IMR-90 (cell line): Measurements from ENCODE around the gene HNMT. TPM values are rescaled to one million over a fixed set of nuclear protein-coding genes. Genes with fewer than 3 reads are reported as not detected.

Experiments
- ATAC-seq: fragments of 200-7000 bp; cut with Tn5 transposase; 2 replicates; pipeline ENCODE4 v1.9.1; 2020; ENCODE audit warnings: low read depth, mild to moderate bottlenecking, moderate library complexity
- BruUV-seq: library from RNA; stranded (reverse); fragments of 400-500 nt; replicated peaks from 2 replicates; lab custom pipeline; 2021; lab: Mats Ljungman, UMichigan
- CTCF ChIA-PET: fragments of 300-600 bp; formaldehyde crosslinking; extraction: SDS; loops from one replicate; lab custom pipeline; 2021; ENCODE audit warnings: antibody characterized with exemption; lab: Yijun Ruan, JAX
- POLR2A ChIA-PET: fragments of 300-600 bp; sonication (Branson Sonifier 250); formaldehyde crosslinking; loops from one replicate; lab custom pipeline; 2022; ENCODE audit warnings: antibody characterized with exemption; ENCODE audit not compliant: unreplicated experiment; lab: Charles Lee
- DNase-seq: peaks from one replicate; pipeline ENCODE4 v3.0.0; 2013
- H2AFZ ChIP-seq: replicated peaks from 2 replicates; pipeline ENCODE3; 2013; ENCODE audit warnings: low read length, mild to moderate bottlenecking; ENCODE audit not compliant: poor library complexity
- H2AK5ac ChIP-seq: 2 replicates; pipeline ENCODE4 v1.6.1; 2013; ENCODE audit warnings: low read depth, low read length, inconsistent platforms
- H2AK9ac ChIP-seq: replicated peaks from 2 replicates; pipeline ENCODE3; 2013; ENCODE audit warnings: mild to moderate bottlenecking, low read depth, low read length, moderate library complexity; ENCODE audit not compliant: poor library complexity
- H2BK120ac ChIP-seq: 2 replicates; pipeline ENCODE4 v1.6.1; 2013; ENCODE audit warnings: low read depth, low read length, inconsistent platforms
- H2BK15ac ChIP-seq: 3 replicates; pipeline ENCODE4 v1.6.1; 2013; ENCODE audit warnings: low read depth, low read length, inconsistent platforms
- H2BK20ac ChIP-seq: 2 replicates; pipeline ENCODE4 v1.6.1; 2013; ENCODE audit warnings: low read depth, mild to moderate bottlenecking, inconsistent platforms, low read length, moderate library complexity
- H2BK5ac ChIP-seq: 2 replicates; pipeline ENCODE4 v1.6.1; 2013; ENCODE audit warnings: mild to moderate bottlenecking, low read depth, low read length, inconsistent platforms; ENCODE audit not compliant: poor library complexity, severe bottlenecking
- H3K14ac ChIP-seq: replicated peaks from 2 replicates; pipeline ENCODE4 v1.6.1; 2013; ENCODE audit warnings: low read depth, low read length, inconsistent platforms
- H3K18ac ChIP-seq: 2 replicates; pipeline ENCODE4 v1.6.1; 2013; ENCODE audit warnings: low read depth, low read length, control low read depth
- H3K23ac ChIP-seq: 2 replicates; pipeline ENCODE4 v1.6.1; 2013; ENCODE audit warnings: low read depth, low read length, inconsistent platforms
- H3K27ac ChIP-seq: 2 replicates; pipeline ENCODE4 v1.5.1; 2013; ENCODE audit warnings: mild to moderate bottlenecking, control low read depth, low read length; ENCODE audit not compliant: insufficient read depth
- H3K27me3 ChIP-seq: 2 replicates; pipeline ENCODE4 v1.6.1; 2013; ENCODE audit warnings: low read length; ENCODE audit not compliant: control insufficient read depth, insufficient read depth
- H3K36me3 ChIP-seq: 2 replicates; pipeline ENCODE4 v1.6.1; 2013; ENCODE audit warnings: low read length, mixed read lengths; ENCODE audit not compliant: control insufficient read depth, insufficient read depth
- H3K4ac ChIP-seq: 2 replicates; pipeline ENCODE4 v1.6.1; 2013; ENCODE audit warnings: low read depth, low read length, inconsistent platforms
- H3K4me1 ChIP-seq: 2 replicates; pipeline ENCODE4 v1.6.1; 2013; ENCODE audit warnings: low read length, mixed read lengths; ENCODE audit not compliant: control insufficient read depth, insufficient read depth
- H3K4me2 ChIP-seq: 2 replicates; pipeline ENCODE4 v1.6.1; 2013; ENCODE audit warnings: low read depth, mild to moderate bottlenecking, control low read depth, low read length, moderate library complexity
- H3K4me3 ChIP-seq: 2 replicates; pipeline ENCODE4 v1.5.1; 2013; ENCODE audit warnings: low read depth, mild to moderate bottlenecking, control low read depth, low read length, moderate library complexity; ENCODE audit not compliant: insufficient read depth
- H3K56ac ChIP-seq: 2 replicates; pipeline ENCODE4 v1.6.1; 2013; ENCODE audit warnings: low read length, inconsistent platforms; ENCODE audit not compliant: insufficient read depth; ENCODE audit errors: extremely low read depth
- H3K79me1 ChIP-seq, 2 experiments: 2 replicates each; pipeline ENCODE4 v1.6.1; 2013; ENCODE audit warnings: low read length in 2 of 2, inconsistent platforms in 1 of 2, low read depth in 1 of 2
- H3K9ac ChIP-seq: 2 replicates; pipeline ENCODE4 v1.6.1; 2013; ENCODE audit warnings: low read depth, low read length, control low read depth
- H3K9me1 ChIP-seq: 2 replicates; pipeline ENCODE4 v1.6.1; 2013; ENCODE audit warnings: low read length, inconsistent platforms; ENCODE audit not compliant: insufficient read depth
- H3K9me3 ChIP-seq: 2 replicates; pipeline ENCODE4 v1.6.1; 2013; ENCODE audit warnings: low read length; ENCODE audit not compliant: control insufficient read depth, insufficient read depth
- H4K20me1 ChIP-seq: 2 replicates; pipeline ENCODE4 v1.6.1; 2013; ENCODE audit warnings: low read length, inconsistent platforms; ENCODE audit not compliant: insufficient read depth
- H4K5ac ChIP-seq: 2 replicates; pipeline ENCODE4 v1.6.1; 2013; ENCODE audit warnings: mild to moderate bottlenecking, low read depth, low read length, control low read depth
- H4K8ac ChIP-seq, 2 experiments: 2 replicates each; pipeline ENCODE4 v1.6.1; 2013; ENCODE audit warnings: low read depth in 2 of 2, low read length in 2 of 2, control low read depth in 1 of 2, inconsistent platforms in 1 of 2
- H4K91ac ChIP-seq: 2 replicates; pipeline ENCODE4 v1.6.1; 2013; ENCODE audit warnings: low read depth, low read length, inconsistent platforms; ENCODE audit not compliant: insufficient read depth
- CEBPB ChIP-seq: IDR thresholded peaks from 2 replicates; pipeline ENCODE4 v1.6.1; 2012; ENCODE audit warnings: low read depth, low read length, improper control_type of control experiment
- MAZ ChIP-seq: IDR thresholded peaks from 2 replicates; pipeline ENCODE4 v1.6.1; 2012; ENCODE audit warnings: low read depth, mild to moderate bottlenecking, low read length, improper control_type of control experiment, moderate library complexity, borderline replicate concordance
- POLR2A ChIP-seq: IDR thresholded peaks from 2 replicates; pipeline ENCODE4 v1.6.1; 2012; ENCODE audit warnings: mild to moderate bottlenecking, low read depth, low read length
- RAD21 ChIP-seq: IDR thresholded peaks from 2 replicates; pipeline ENCODE4 v1.6.1; 2012; ENCODE audit warnings: low read length, improper control_type of control experiment
- RFX5 ChIP-seq: IDR thresholded peaks from 2 replicates; pipeline ENCODE4 v1.8.0; 2012; ENCODE audit warnings: low read depth, mild to moderate bottlenecking, low read length, moderate library complexity
- SMC3 ChIP-seq: fragments of 150-350 bp; IDR thresholded peaks from 2 replicates; pipeline ENCODE4 v1.6.1; 2016; ENCODE audit warnings: low read depth, mild to moderate bottlenecking, antibody characterized with exemption, low read length, moderate library complexity
- WGBS, 2 experiments: methylation state at CpG; one replicate each; pipeline versions ENCODE4 v1.1.5 to v1.1.7; 2013; ENCODE audit warnings: missing lambda C conversion rate in 2 of 2; ENCODE audit not compliant: insufficient read length in 1 of 2; ENCODE audit errors: extremely low coverage in 2 of 2; 5-methylcytosine and 5-hydroxymethylcytosine counted together
- dilution Hi-C: fragments of 300-500 bp; cut with HindIII; formaldehyde crosslinking; loops from one replicate; pipeline ENCODE4 v1.14.3; 2018; ENCODE audit warnings: low sequenced_read_pairs; ENCODE audit not compliant: unreplicated experiment
- in situ Hi-C: fragments of 300-500 bp; cut with MboI; formaldehyde crosslinking; loops from 3 replicates; pipeline ENCODE4 v1.14.3; 2019; ENCODE audit warnings: low sequenced_read_pairs, inconsistent platforms, mixed read lengths
- intact Hi-C: fragments of 100-400 bp; cut with micrococcal nuclease; formaldehyde crosslinking; loops from 2 replicates; pipeline ENCODE4 v1.10.0; 2022
- polyA plus RNA-seq, 3 experiments: library from polyadenylated mRNA; depleted of rRNA; stranded (reverse); fragments of >200 nt; gene quantifications; 2 replicates each; pipeline ENCODE4 v1.2.3, GENCODE V29; 2012; ENCODE audit warnings: low replicate concordance in 1 of 3
- total RNA-seq: library from RNA; depleted of rRNA; stranded (reverse); fragments of >200 nt; gene quantifications from 2 replicates; pipeline ENCODE4 v1.2.3, GENCODE V29; 2012
- TF ChIP-seq, protein P1 (sequence below): conservative IDR thresholded peaks from 2 replicates; pipeline ENCODE4 v1.5.1; 2012; ENCODE audit warnings: mild to moderate bottlenecking, low read depth, low read length, improper control_type of control experiment
- TF ChIP-seq, protein P2 (sequence below): fragments of 150-350 bp; IDR thresholded peaks from 2 replicates; pipeline ENCODE4 v1.6.1; 2016; ENCODE audit warnings: low read depth, mild to moderate bottlenecking, low read length, moderate library complexity, borderline replicate concordance
- TF ChIP-seq, protein P3 (sequence below): fragments of 150-350 bp; IDR thresholded peaks from 2 replicates; pipeline ENCODE4 v1.6.1; 2017; ENCODE audit warnings: mild to moderate bottlenecking, antibody characterized with exemption, low read length, low read depth

The HNMT gene
- total and polyA plus RNA-seq, 2 of the 4 experiments (the other 2 are of a cell fraction): 6.4 to 14.2 TPM

DNA sequence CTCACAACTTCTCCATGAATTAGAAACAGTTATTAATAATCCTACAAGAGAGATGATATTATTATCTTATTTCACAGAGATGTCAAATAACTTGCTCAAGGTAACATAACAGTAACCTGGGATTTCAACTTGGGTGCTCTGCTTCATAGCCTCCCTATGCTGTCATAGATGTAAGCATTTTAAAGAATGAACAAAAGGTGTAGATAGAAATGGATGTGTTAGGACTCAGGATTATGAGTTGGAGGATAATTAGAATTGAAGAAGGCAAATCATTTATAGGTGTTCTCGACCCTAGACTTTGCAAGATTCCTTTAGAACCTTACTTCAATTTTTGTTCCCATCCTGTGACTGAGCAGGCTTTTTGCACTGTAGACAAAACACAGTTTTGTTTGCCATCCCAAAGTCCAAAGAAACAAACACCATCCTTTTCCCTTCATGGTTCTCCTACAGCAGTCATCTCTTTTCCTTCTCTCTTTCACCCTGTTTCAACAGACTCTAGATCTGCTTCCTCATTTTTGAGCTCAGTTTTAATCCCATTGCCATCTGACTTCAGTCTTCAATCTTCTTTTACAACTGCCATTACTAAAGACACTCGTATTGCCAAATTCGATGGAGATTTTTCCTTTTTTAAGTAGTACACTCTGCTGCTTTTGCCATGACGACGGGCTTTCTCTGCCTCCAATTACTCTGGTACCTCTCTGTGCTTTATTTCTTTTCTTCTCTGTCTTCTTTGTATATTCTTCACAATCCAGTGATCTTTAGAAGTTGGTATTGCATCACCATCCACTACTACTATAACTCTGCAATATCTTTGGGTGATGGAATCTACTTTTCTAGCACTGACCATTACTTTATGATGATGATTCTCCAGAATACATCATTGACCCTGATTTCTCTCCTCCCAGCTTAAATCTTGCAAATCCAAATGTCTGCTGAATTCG lies 4.5 kb downstream of the HNMT start:
- dilution Hi-C loops: no loop called here
- H3K9ac ChIP-seq: no peak overlapping the region
- H3K14ac ChIP-seq: 0 out of 2 replicates have a peak overlapping the region, but pooled peaks have one; percentile 11
- H4K5ac ChIP-seq: no peak overlapping the region
- 0 out of 2 replicates have a peak overlapping the region, but pooled peaks have one; percentile 23 for H2BK20ac ChIP-seq
- no peak overlapping the region; the same call in 1 of the 2 replicates for H3K18ac ChIP-seq
- H3K27me3 ChIP-seq: no peaks in the 10 kb centered on the region
- H4K8ac ChIP-seq: no peak overlapping the region
- 92% methylated on average over 2 of the region's 6 CpGs; no CpG with 5 or more reads in 1 of the 2 experiments for WGBS, 2 experiments
- ChIA-PET CTCF (no interaction called here), POLR2A (no interaction called here)
- H2BK5ac ChIP-seq: no peak overlapping the region
- intact Hi-C loops: loop anchor here (5.0 to 10.0 kb wide), 2 partner anchors 306 to 534 kb away; partner anchors contain the start of gene SPOPL
- TF ChIP-seq, protein P1, sequence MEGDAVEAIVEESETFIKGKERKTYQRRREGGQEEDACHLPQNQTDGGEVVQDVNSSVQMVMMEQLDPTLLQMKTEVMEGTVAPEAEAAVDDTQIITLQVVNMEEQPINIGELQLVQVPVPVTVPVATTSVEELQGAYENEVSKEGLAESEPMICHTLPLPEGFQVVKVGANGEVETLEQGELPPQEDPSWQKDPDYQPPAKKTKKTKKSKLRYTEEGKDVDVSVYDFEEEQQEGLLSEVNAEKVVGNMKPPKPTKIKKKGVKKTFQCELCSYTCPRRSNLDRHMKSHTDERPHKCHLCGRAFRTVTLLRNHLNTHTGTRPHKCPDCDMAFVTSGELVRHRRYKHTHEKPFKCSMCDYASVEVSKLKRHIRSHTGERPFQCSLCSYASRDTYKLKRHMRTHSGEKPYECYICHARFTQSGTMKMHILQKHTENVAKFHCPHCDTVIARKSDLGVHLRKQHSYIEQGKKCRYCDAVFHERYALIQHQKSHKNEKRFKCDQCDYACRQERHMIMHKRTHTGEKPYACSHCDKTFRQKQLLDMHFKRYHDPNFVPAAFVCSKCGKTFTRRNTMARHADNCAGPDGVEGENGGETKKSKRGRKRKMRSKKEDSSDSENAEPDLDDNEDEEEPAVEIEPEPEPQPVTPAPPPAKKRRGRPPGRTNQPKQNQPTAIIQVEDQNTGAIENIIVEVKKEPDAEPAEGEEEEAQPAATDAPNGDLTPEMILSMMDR: no peak
- no peak for TF ChIP-seq SMC3
- TF ChIP-seq POLR2A: no peak
- TF ChIP-seq, protein P2, sequence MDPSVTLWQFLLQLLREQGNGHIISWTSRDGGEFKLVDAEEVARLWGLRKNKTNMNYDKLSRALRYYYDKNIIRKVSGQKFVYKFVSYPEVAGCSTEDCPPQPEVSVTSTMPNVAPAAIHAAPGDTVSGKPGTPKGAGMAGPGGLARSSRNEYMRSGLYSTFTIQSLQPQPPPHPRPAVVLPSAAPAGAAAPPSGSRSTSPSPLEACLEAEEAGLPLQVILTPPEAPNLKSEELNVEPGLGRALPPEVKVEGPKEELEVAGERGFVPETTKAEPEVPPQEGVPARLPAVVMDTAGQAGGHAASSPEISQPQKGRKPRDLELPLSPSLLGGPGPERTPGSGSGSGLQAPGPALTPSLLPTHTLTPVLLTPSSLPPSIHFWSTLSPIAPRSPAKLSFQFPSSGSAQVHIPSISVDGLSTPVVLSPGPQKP: no peak
- TF ChIP-seq, protein P3, sequence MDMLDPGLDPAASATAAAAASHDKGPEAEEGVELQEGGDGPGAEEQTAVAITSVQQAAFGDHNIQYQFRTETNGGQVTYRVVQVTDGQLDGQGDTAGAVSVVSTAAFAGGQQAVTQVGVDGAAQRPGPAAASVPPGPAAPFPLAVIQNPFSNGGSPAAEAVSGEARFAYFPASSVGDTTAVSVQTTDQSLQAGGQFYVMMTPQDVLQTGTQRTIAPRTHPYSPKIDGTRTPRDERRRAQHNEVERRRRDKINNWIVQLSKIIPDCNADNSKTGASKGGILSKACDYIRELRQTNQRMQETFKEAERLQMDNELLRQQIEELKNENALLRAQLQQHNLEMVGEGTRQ: no peak
- no peak for TF ChIP-seq RFX5
- peak; percentile 94 for TF ChIP-seq CEBPB
- no peak for TF ChIP-seq MAZ
- no peak for TF ChIP-seq RAD21
- H3K9me1 ChIP-seq: no peaks in the 10 kb centered on the region
- no peak overlapping the region for H2AK5ac ChIP-seq
- no TSS peak for BruUV-seq
- H4K20me1 ChIP-seq: no peaks in the 10 kb centered on the region
- peak overlapping the region; percentile 17; the same call in 1 of the 2 replicates for H3K27ac ChIP-seq
- H2AK9ac ChIP-seq: no peak overlapping the region
- H3K9me3 ChIP-seq: no peaks in the 10 kb centered on the region
- ATAC-seq (peak; percentile 50), DNase-seq (no peak)
- no peak overlapping the region for H4K91ac ChIP-seq
- no peak overlapping the region for H3K23ac ChIP-seq
- H3K56ac ChIP-seq: no peak overlapping the region
- no peak overlapping the region; the same call in 1 of the 2 replicates for H2BK120ac ChIP-seq
- no peak overlapping the region for H3K4me3 ChIP-seq
- peaks cover 7% of the 10 kb centered on the region for H3K4me1 ChIP-seq
- H3K4me2 ChIP-seq: peak overlapping the region; percentile 28; the same call in 1 of the 2 replicates
- H3K4ac ChIP-seq: no peak overlapping the region
- in situ Hi-C loops: no loop called here
- H3K36me3 ChIP-seq: no peaks in the 10 kb centered on the region
- no peak overlapping the region for H2BK15ac ChIP-seq
- no peak overlapping the region for H2AFZ ChIP-seq
- 0 out of 4 replicates have a peak, but pooled peaks cover 0 to 3% of the 10 kb centered on the region in 2 experiments for H3K79me1 ChIP-seq
